ENCODE data around the gene ACTL8. TPM values are rescaled to one million over a fixed set of nuclear protein-coding genes. Genes with fewer than 3 reads are reported as not detected.

Gene ACTL8
- total RNA-seq, 3 donors from 2014 or later (not counting 1 experiment from before 2014, with no cell fraction given) = not detected

DNA sequence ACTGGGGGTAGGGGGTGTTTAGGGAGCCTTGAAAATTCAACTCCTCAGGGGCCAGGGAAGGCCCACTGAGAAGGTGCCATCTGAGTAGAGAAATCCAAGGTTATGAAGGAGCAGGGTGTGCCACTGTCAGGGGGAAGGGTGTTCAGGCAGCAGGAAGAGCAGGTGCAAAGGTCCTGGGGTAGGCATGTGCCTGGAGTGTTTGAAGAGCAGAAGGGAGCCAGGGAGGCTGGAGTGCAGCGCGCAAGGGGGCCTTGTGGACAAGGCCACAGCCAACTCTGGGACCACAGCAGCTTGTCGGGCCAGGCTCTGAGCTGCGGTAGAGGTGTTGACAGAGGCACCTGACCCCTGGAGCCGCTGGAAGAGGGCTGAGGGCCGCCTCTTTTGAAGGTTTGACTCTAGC lies 19.3 kb downstream of the ACTL8 start:
- Histone ChIP-seq H3K27me3 (ENCODE audit: control insufficient read depth, insufficient read depth, low read length) (no peaks in the 10 kb centered on the region), H3K27ac (ENCODE audit: low read length) (no peak overlapping the region), H3K9me3 (ENCODE audit: control insufficient read depth, insufficient read depth, low read length) (no peaks in the 10 kb centered on the region), H3K36me3 (ENCODE audit: control insufficient read depth, insufficient read depth, low read length) (no peaks in the 10 kb centered on the region), H3K4me3 (ENCODE audit: low read length) (no peak overlapping the region), H3K4me1 (ENCODE audit: control insufficient read depth, insufficient read depth, low read length) (no peaks in the 10 kb centered on the region)
- Mint-ChIP-seq H3K27ac (no peak overlapping the region), H3K27me3 (ENCODE audit: low read depth in 2 of 2) (peaks cover 0 to 7% of the 10 kb centered on the region in 2 donors), H3K36me3 (no peaks in the 10 kb centered on the region), H3K4me3 (no peak overlapping the region), H3K9me3 (no peaks in the 10 kb centered on the region), H3K4me1 (no peaks in the 10 kb centered on the region)
- intact Hi-C loops (cut with micrococcal nuclease) = no loop called here
- TF ChIP-seq, protein P1, sequence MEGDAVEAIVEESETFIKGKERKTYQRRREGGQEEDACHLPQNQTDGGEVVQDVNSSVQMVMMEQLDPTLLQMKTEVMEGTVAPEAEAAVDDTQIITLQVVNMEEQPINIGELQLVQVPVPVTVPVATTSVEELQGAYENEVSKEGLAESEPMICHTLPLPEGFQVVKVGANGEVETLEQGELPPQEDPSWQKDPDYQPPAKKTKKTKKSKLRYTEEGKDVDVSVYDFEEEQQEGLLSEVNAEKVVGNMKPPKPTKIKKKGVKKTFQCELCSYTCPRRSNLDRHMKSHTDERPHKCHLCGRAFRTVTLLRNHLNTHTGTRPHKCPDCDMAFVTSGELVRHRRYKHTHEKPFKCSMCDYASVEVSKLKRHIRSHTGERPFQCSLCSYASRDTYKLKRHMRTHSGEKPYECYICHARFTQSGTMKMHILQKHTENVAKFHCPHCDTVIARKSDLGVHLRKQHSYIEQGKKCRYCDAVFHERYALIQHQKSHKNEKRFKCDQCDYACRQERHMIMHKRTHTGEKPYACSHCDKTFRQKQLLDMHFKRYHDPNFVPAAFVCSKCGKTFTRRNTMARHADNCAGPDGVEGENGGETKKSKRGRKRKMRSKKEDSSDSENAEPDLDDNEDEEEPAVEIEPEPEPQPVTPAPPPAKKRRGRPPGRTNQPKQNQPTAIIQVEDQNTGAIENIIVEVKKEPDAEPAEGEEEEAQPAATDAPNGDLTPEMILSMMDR (IDR thresholded peaks at IDR 0.05) = no peak
- DNase-seq = no peak
- WGBS (ENCODE audit: insufficient coverage) = 88% methylated on average over 6 of the region's 6 CpGs
- ATAC-seq = no peak

DNA sequence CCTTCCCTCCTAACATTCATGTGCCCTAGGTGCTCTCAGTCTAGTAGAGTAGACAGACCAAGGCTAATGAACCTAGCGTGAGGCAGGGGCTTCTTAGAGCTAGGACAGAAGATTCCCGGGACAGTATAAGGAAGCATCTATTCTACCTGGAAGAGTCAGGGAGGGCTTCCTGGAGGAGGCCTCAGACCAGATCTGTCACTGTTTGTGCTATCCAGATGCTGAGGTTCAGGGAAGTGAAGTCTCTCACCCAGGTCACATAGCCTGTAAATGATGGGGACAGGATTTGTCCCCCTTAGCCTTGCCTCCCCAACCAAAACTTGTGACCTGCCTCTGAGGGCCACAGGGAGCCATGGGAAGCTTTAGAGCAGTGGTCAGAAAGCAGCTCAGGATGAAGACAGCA lies 20.7 kb downstream of the ACTL8 start:
- no peaks in the 10 kb centered on the region for H3K27me3 ChIP-seq (ENCODE audit: control insufficient read depth, insufficient read depth, low read length)
- Mint-ChIP-seq H3K9me3 (no peaks in the 10 kb centered on the region), H3K4me3 (no peak overlapping the region), H3K4me1 (no peaks in the 10 kb centered on the region), H3K27ac (no peak overlapping the region), H3K27me3 (ENCODE audit: low read depth in 2 of 2) (peaks cover 0 to 3% of the 10 kb centered on the region in 2 donors), H3K36me3 (no peaks in the 10 kb centered on the region)
- intact Hi-C loops (cut with micrococcal nuclease) = no loop called here
- no peak overlapping the region for H3K4me3 ChIP-seq (ENCODE audit: low read length)
- H3K9me3 ChIP-seq (ENCODE audit: control insufficient read depth, insufficient read depth, low read length) = no peaks in the 10 kb centered on the region
- H3K4me1 ChIP-seq (ENCODE audit: control insufficient read depth, insufficient read depth, low read length) = no peaks in the 10 kb centered on the region
- 85% methylated on average over 2 of the region's 2 CpGs for WGBS (ENCODE audit: insufficient coverage)
- DNase-seq (no peak), ATAC-seq (no peak)
- H3K27ac ChIP-seq (ENCODE audit: low read length) = no peak overlapping the region
- TF ChIP-seq, protein P1 (IDR thresholded peaks at IDR 0.05) = no peak
- H3K36me3 ChIP-seq (ENCODE audit: control insufficient read depth, insufficient read depth, low read length) = no peaks in the 10 kb centered on the region

DNA sequence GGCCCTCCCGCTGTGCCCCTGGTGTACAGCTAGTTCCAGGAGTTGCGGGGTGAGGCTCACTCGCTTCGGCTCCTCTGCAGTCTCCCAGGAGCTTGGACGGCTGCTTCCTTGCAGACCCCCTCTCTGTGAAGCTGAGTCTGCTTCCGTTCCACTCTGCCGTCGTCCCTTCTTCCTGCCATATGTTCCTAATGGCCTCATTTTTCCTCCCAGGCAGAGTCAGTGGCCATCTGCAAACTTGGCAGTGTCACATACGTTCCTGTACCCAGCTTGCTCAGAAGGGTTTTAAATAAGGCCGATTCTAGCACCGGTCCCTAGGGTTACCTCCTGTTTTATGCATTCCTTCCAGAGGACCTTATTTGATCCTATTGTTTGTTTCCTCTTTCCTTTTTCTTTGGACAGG lies 21.3 kb downstream of the ACTL8 start:
- no peaks in the 10 kb centered on the region for H3K9me3 ChIP-seq (ENCODE audit: control insufficient read depth, insufficient read depth, low read length)
- ATAC-seq (no peak), DNase-seq (no peak)
- no peak overlapping the region for H3K4me3 Mint-ChIP-seq
- no peak overlapping the region for H3K4me3 ChIP-seq (ENCODE audit: low read length)
- intact Hi-C loops (cut with micrococcal nuclease) = no loop called here
- H3K36me3 ChIP-seq (ENCODE audit: control insufficient read depth, insufficient read depth, low read length) = no peaks in the 10 kb centered on the region
- WGBS (ENCODE audit: insufficient coverage) = 44% methylated on average over 11 of the region's 11 CpGs
- no peak overlapping the region for H3K27ac ChIP-seq (ENCODE audit: low read length)
- H3K4me1 ChIP-seq (ENCODE audit: control insufficient read depth, insufficient read depth, low read length) = no peaks in the 10 kb centered on the region
- no peak overlapping the region for H3K27ac Mint-ChIP-seq
- no peaks in the 10 kb centered on the region for H3K36me3 Mint-ChIP-seq
- H3K27me3 Mint-ChIP-seq (ENCODE audit: low read depth in 2 of 2) = peaks cover 0 to 3% of the 10 kb centered on the region in 2 donors
- TF ChIP-seq, protein P1 (IDR thresholded peaks at IDR 0.05) = no peak
- no peaks in the 10 kb centered on the region for H3K4me1 Mint-ChIP-seq
- H3K9me3 Mint-ChIP-seq = no peaks in the 10 kb centered on the region
- H3K27me3 ChIP-seq (ENCODE audit: control insufficient read depth, insufficient read depth, low read length) = no peaks in the 10 kb centered on the region

DNA sequence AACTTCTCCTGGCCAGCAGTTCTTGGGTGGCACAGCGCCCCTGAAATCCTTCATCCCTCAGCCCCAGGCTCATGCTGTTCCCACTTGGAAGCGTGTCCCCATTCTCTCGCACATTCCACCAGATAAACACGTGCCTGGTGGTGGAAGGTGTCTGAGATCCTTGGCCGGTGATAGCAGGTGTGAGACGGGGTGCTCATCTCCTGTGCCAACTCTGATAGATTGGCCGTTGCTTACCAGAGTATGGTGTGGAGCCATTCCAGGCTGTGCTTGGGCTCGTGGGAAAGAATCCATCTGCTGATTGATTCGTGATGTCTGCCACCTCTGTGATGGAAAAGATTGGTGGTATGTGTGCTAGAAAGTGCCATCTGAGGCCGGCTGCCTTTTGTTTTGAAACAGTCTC lies 22.2 kb downstream of the ACTL8 start:
- H3K27ac ChIP-seq (ENCODE audit: low read length) = no peak overlapping the region
- no peaks in the 10 kb centered on the region for H3K4me1 Mint-ChIP-seq
- TF ChIP-seq, protein P1 (IDR thresholded peaks at IDR 0.05) = no peak
- intact Hi-C loops (cut with micrococcal nuclease) = no loop called here
- H3K4me3 ChIP-seq (ENCODE audit: low read length) = no peak overlapping the region
- H3K36me3 Mint-ChIP-seq = no peaks in the 10 kb centered on the region
- no peaks in the 10 kb centered on the region for H3K9me3 Mint-ChIP-seq
- ATAC-seq (no peak), DNase-seq (no peak)
- no peaks in the 10 kb centered on the region for H3K27me3 ChIP-seq (ENCODE audit: control insufficient read depth, insufficient read depth, low read length)
- no peak overlapping the region for H3K4me3 Mint-ChIP-seq
- no peaks in the 10 kb centered on the region for H3K9me3 ChIP-seq (ENCODE audit: control insufficient read depth, insufficient read depth, low read length)
- 78% methylated on average over 10 of the region's 10 CpGs for WGBS (ENCODE audit: insufficient coverage)
- no peaks in the 10 kb centered on the region for H3K4me1 ChIP-seq (ENCODE audit: control insufficient read depth, insufficient read depth, low read length)
- no peak overlapping the region for H3K27ac Mint-ChIP-seq
- peaks cover 0 to 3% of the 10 kb centered on the region in 2 donors for H3K27me3 Mint-ChIP-seq (ENCODE audit: low read depth in 2 of 2)
- H3K36me3 ChIP-seq (ENCODE audit: control insufficient read depth, insufficient read depth, low read length) = no peaks in the 10 kb centered on the region
